ENCODE results near the gene ARHGEF4. TPM values are rescaled to one million over a fixed set of nuclear protein-coding genes. Genes with fewer than 3 reads are reported as not detected.

The ARHGEF4 gene
- total RNA-seq, 2 donors from 2014 or later, result 50.3 to 54.7 TPM

DNA sequence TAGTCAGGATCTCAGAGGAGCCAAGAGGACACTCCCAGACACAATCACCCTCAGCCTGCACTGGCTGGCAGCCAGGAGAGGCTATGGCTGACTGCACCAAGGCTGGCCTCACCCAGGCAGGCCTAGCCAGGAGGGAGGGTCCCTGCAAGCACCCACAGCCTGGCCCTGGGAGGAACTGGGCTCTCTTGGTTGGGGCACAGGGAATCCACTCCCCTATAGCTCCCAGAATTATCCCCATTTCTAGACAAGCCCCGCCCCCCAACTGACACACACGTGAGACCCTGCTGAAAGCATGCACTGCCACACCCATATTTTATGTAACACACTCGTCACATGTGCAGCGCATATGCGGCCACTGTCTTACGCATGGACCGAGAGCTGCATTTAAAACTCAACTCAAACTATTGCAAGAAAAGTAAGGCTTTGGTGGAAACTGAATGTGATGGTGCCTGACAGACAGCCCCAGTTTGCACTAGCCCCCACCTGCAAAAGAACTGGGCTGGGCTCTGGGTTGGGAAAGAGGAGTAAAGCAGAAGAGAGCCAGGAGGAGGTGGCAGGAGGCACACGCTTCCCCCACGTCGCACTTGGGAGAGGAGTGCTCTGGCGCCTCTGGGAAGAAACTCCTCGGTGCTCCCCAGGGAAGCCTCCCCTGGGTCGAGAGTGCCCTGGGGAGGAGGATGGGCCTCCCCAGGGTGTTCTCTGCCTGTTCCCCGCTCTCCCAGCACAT lies 28.9 kb upstream of the ARHGEF4 start:
- Histone ChIP-seq H3K27ac (ENCODE audit: low read depth, low read length) (no peak overlapping the region), H3K4me1 (ENCODE audit: control insufficient read depth, insufficient read depth, low read length) (no peaks in the 10 kb centered on the region), H3K9me3 (ENCODE audit: control insufficient read depth, low read length) (no peaks in the 10 kb centered on the region), H3K36me3 (ENCODE audit: control insufficient read depth, insufficient read depth, low read length) (no peaks in the 10 kb centered on the region), H3K27me3 (ENCODE audit: control insufficient read depth, insufficient read depth, low read length, poor library complexity, severe bottlenecking) (no peaks in the 10 kb centered on the region), H3K4me3 (ENCODE audit: low read length) (no peak overlapping the region), H3K9ac (ENCODE audit: extremely low read depth, low read length, poor library complexity, severe bottlenecking) (no peak overlapping the region)
- H3K4me3 Mint-ChIP-seq, result no peak overlapping the region
- no peak for DNase-seq
- no peak overlapping the region for H3K27ac Mint-ChIP-seq
- TF ChIP-seq, protein P1, sequence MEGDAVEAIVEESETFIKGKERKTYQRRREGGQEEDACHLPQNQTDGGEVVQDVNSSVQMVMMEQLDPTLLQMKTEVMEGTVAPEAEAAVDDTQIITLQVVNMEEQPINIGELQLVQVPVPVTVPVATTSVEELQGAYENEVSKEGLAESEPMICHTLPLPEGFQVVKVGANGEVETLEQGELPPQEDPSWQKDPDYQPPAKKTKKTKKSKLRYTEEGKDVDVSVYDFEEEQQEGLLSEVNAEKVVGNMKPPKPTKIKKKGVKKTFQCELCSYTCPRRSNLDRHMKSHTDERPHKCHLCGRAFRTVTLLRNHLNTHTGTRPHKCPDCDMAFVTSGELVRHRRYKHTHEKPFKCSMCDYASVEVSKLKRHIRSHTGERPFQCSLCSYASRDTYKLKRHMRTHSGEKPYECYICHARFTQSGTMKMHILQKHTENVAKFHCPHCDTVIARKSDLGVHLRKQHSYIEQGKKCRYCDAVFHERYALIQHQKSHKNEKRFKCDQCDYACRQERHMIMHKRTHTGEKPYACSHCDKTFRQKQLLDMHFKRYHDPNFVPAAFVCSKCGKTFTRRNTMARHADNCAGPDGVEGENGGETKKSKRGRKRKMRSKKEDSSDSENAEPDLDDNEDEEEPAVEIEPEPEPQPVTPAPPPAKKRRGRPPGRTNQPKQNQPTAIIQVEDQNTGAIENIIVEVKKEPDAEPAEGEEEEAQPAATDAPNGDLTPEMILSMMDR (conservative IDR thresholded peaks at IDR 0.05), result no peak
- peaks cover 1% of the 10 kb centered on the region for H3K27me3 Mint-ChIP-seq (ENCODE audit: insufficient read depth)
- H3K36me3 Mint-ChIP-seq (ENCODE audit: low read depth), result no peaks in the 10 kb centered on the region
- no peaks in the 10 kb centered on the region for H3K9me3 Mint-ChIP-seq
- 88 to 90% methylated on average over 6 to 14 of the region's 14 CpGs for WGBS, 2 experiments (ENCODE audit: insufficient coverage in 1 of 2, insufficient read length in 1 of 2)
- no peaks in the 10 kb centered on the region for H3K4me1 Mint-ChIP-seq

DNA sequence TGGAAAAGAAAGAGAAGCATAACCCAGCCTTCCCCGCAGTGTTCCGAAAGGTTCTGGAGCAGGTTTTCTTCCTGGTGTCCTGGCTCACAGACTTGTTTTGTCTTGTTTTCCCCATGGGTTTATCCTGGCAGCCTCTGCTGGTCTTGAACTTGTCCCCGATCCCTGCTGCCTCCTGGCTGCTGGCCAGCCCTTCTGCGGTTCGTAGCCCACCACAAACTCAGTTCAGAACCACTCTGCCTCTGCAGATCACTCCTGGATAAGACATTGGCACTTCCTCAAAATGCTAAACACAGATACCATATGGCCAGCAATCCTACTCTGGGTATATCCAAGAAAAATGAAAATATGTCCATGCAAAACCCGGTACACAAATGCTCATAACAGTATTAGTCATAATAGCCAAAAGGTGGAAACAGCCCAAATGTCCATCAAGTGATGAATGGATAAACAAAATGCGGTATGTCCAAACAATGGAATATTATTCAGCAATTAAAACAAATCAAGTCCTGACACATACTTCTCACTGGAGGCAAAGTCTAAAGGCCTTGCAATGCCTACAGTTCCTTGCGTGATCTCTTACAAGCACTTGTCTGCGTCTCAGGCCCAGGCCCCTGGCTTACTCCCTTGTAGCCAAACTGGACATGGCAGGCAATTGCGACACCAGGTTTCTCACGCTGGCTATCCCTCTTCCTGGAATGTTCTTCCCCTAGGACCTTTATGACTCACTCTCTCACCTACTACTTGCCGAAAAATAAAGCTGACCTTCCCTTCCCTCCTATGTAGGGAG lies 28.0 kb upstream of the ARHGEF4 start:
- H3K27me3 ChIP-seq (ENCODE audit: control insufficient read depth, insufficient read depth, low read length, poor library complexity, severe bottlenecking), result no peaks in the 10 kb centered on the region
- 94 to 98% methylated on average over 8 to 12 of the region's 12 CpGs for WGBS, 2 experiments (ENCODE audit: insufficient coverage in 1 of 2, insufficient read length in 1 of 2)
- no peaks in the 10 kb centered on the region for H3K36me3 ChIP-seq (ENCODE audit: control insufficient read depth, insufficient read depth, low read length)
- no peaks in the 10 kb centered on the region for H3K4me1 Mint-ChIP-seq
- no peaks in the 10 kb centered on the region for H3K4me1 ChIP-seq (ENCODE audit: control insufficient read depth, insufficient read depth, low read length)
- no peak overlapping the region for H3K27ac ChIP-seq (ENCODE audit: low read depth, low read length)
- H3K27me3 Mint-ChIP-seq (ENCODE audit: insufficient read depth), result no peaks in the 10 kb centered on the region
- no peak for DNase-seq
- no peak overlapping the region for H3K9ac ChIP-seq (ENCODE audit: extremely low read depth, low read length, poor library complexity, severe bottlenecking)
- no peak overlapping the region for H3K4me3 ChIP-seq (ENCODE audit: low read length)
- H3K9me3 Mint-ChIP-seq, result no peaks in the 10 kb centered on the region
- no peak overlapping the region for H3K27ac Mint-ChIP-seq
- TF ChIP-seq, protein P1 (conservative IDR thresholded peaks at IDR 0.05), result no peak
- H3K9me3 ChIP-seq (ENCODE audit: control insufficient read depth, low read length), result no peaks in the 10 kb centered on the region
- no peaks in the 10 kb centered on the region for H3K36me3 Mint-ChIP-seq (ENCODE audit: low read depth)
- H3K4me3 Mint-ChIP-seq, result no peak overlapping the region

DNA sequence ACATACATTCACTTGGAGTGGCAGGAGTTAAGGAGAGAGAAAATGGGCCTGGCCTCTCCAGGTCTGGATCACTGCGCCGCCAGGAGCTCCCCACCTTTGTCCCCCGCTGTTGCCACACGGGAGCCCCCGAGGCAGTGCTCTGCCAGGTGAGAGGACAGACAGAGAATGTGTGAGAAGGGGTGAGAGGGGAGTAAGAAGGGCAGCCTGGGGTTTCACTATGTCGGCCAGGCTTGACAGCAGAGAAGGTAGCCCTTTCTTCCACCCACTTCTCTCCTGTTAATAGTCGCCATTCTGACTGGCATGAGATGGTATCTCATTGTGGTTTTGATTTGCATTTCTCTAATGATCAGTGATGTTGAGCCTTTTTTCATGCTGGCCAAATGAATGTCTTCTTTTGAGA lies 26.2 kb upstream of the ARHGEF4 start:
- H3K9me3 Mint-ChIP-seq, result no peaks in the 10 kb centered on the region
- no peak overlapping the region for H3K9ac ChIP-seq (ENCODE audit: extremely low read depth, low read length, poor library complexity, severe bottlenecking)
- no peak overlapping the region for H3K4me3 ChIP-seq (ENCODE audit: low read length)
- H3K4me1 ChIP-seq (ENCODE audit: control insufficient read depth, insufficient read depth, low read length), result no peaks in the 10 kb centered on the region
- peak; percentile 37 for DNase-seq
- TF ChIP-seq, protein P1 (conservative IDR thresholded peaks at IDR 0.05), result no peak
- H3K27me3 Mint-ChIP-seq (ENCODE audit: insufficient read depth), result no peaks in the 10 kb centered on the region
- no peaks in the 10 kb centered on the region for H3K36me3 Mint-ChIP-seq (ENCODE audit: low read depth)
- H3K4me3 Mint-ChIP-seq, result no peak overlapping the region
- H3K4me1 Mint-ChIP-seq, result no peaks in the 10 kb centered on the region
- H3K36me3 ChIP-seq (ENCODE audit: control insufficient read depth, insufficient read depth, low read length), result no peaks in the 10 kb centered on the region
- 87 to 88% methylated on average over 5 to 7 of the region's 7 CpGs for WGBS, 2 experiments (ENCODE audit: insufficient coverage in 1 of 2, insufficient read length in 1 of 2)
- H3K27ac Mint-ChIP-seq, result no peak overlapping the region
- no peaks in the 10 kb centered on the region for H3K27me3 ChIP-seq (ENCODE audit: control insufficient read depth, insufficient read depth, low read length, poor library complexity, severe bottlenecking)
- H3K27ac ChIP-seq (ENCODE audit: low read depth, low read length), result no peak overlapping the region
- no peaks in the 10 kb centered on the region for H3K9me3 ChIP-seq (ENCODE audit: control insufficient read depth, low read length)
